ENCODE results near the gene GOLT1A. TPM values are rescaled to one million over a fixed set of nuclear protein-coding genes. Genes with fewer than 3 reads are reported as not detected.
A peak's percentile ranks its signal among the peaks of the same experiment; 100 is the strongest.

Gene GOLT1A, protein sequence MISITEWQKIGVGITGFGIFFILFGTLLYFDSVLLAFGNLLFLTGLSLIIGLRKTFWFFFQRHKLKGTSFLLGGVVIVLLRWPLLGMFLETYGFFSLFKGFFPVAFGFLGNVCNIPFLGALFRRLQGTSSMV
- 10 to 100 TPM in 1 of 12 donors, under 1 TPM in 3, not detected in 8; 0.36 to 14.0 (median 0.44) TPM for polyA plus RNA-seq (ENCODE audit: insufficient read length in 12 of 12)
- long read RNA-seq, donor 1, transcript GOLT1A-201 (5 exons, 883 nt): major isoform, 29 of 37 reads
- long read RNA-seq, donor 1, partial matches to known transcripts: 7 of 37 reads
- long read RNA-seq, donor 1, other reads (novel, unspliced or antisense): 0 of 37 reads
- long read RNA-seq, donor 2: 0 reads
- long read RNA-seq, donor 3: 0 reads
- long read RNA-seq, donor 4: 0 reads
- long read RNA-seq, donor 5: 0 reads
- long read RNA-seq, donor 6: 0 reads
- long read RNA-seq, donor 7: 0 reads
- long read RNA-seq, donor 8: 0 reads
- long read RNA-seq, donor 9: 0 reads
- long read RNA-seq, donor 10: 0 reads
- long read RNA-seq, donor 11, partial matches to known transcripts: 0 of 1 reads
- long read RNA-seq, donor 11, other reads (novel, unspliced or antisense): 0 of 1 reads

DNA sequence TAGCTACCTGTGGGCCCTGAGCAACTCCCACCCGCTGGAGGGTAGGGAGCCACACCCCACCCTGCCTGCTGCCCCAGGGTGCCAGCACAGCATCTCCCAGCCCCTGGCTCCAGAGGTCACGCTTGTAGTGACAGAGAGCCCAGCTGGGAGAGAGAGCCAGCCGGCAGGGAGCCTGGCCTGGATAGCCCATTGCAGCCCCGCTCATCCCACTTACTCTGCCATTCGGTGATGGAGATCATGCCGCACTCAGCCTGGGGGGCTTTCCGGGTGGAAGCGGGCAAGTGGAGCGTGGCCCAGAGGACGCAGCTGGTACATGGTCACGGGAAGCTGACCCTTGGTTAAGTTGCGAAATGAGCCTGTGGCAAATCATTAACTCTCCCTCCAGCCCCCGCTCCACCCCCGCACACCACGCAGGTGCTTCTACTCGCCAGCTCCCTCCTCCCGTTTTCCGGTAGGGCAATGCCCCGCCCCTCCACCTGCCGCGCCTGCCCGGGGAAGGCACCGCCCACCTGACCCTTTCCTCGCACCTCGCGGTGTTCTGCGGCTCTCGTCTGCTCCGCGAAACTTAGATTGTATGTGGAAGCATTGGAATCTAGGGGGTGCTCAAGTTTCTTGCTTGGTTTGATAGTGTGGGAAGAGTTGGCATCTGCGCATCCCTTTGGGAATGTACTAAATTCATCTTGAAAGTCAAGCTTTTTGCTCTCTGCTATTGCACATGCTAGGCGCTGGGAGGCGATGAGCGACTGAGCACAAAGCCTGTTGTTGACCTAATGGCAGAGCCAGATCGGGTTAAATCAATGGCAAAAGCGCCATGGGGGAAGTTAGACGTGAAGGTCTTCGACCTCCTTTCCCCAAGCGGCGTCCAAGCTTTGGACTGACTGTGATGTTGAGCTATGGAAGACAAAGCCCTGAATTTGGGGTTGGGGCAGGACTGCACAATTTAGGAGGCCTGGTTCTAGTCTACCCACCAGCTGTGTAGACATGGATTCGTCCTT lies at the start of gene GOLT1A:
TSS of gene GOLT1A (minus strand) at position 321 of the 995 bp plus-strand sequence. CDS start at position 239, 82 bp downstream.
- peak; percentile 58 for DNase-seq

DNA sequence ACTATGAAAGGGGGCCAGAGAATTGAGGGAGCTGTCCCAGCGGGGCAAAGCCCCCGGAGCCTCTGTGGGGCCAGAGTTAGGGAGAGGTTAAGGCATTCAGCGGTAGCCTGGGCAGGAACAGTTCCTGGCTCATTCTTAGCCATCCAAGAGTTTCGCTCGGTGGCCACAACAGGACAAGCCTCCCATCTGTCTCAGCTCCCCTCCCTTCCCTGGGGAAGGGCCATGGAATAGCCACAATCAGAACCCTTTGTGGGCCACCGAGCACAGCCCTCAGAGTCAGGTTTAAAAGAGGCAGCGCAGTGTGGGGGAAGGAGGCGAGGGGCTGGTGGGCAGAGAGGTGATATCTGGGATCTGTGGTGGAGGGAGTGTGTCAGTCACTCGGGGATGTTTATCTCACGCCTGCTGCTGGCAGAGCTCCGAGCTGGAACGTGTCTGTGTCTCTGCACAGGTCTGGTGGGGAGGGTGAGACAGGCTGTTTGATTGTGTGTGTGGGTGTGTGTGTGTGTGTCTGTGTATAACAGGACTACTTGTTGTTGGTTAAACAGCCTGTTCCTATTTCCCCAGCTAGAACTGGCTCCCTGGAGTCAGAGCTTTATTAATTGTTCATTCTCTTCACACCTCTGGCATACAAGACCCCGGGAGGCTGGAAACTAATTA lies 49.6 kb upstream of the GOLT1A start:
- DNase-seq: no peak

DNA sequence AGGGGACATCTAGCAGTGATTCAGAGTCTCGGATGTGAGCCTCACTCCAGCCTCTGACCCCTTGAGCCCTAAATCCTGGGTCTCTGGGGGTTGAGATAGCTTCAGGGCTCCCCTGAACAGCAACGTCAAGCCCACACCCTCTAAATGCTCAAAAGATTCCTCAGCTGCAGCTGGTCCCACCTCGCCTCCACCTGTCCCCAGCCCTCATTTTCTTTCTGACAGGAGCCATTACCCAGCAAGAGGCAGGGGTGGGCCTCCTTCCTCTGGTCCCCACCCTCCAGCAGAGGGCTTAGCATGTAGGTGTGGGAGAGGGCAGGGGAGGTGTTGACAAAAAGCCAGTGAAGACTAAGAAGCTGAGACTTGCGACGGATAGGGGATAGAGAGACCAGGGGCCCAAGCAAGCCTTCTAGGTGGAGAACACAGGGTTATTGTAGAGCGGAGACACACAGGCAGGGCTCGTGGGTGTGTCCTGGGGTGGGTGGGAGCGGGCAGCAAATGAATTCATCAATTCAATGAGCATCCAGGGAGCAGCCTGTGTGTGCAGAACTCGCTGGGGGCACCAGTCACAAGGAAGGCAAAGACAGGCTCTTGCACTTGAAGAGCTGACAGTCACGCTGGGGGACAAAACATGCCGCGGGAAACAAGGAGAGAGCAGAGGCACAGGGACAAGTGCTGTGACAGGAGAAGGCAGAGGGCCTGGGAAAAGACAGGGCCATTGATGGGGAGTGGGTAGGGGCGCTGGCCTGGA lies 48.9 kb upstream of the GOLT1A start:
- no peak for DNase-seq

DNA sequence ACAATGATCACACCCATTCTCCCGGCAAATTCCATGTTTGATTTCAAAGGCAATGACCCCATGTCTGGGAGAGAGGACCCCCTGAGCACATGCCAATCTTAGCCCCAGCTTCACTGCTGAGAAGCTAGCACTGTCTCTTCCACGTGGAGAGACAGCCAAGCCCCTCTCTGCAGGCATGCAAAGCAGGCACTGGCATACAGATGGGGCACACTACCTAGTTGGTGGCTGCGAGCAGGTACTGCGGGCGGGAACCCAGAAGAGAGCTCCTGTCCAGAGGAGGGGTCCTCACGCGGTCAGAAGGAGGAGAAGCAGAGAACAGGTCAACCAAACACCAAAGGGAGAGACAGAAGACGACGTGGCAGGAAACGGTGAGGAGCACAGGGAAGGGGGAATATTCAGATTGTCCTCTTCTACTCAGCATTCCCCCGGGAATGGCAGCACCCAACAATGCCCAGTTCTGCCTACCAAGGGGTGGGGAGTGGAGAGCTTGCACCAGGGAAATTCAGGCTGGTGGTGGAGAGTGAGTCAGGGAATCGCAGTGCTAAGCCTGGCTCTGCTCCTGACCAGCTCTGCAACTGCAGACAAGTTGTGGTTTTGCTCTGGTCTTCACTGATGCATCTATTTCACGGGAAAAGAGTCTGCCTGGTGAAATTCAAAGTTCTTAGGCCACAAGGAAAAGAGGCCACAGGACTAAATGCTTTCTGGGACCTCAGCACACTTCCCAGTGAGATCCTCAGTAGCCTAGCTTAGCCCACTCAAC lies 48.1 kb upstream of the GOLT1A start:
- no peak for DNase-seq

DNA sequence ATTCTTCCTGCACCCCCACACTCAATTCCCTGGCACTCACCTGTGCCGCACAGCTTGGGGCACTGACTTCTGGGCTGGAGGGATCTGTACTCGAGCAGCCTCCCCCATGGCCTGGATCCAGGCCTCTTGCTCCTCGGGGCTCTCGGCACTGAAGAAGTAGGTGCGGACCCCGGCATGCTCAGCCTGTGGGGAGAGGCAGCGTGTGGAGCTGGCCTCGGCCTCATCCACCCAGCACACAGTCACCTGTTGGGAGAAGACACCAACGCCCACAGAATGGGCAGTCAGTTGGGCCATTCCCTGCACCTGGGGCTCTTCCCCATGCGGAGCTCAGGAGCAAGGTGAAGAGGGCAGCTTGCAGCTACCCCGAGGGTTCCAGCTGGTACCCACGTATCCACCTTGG lies 47.5 kb upstream of the GOLT1A start:
- no peak for DNase-seq

DNA sequence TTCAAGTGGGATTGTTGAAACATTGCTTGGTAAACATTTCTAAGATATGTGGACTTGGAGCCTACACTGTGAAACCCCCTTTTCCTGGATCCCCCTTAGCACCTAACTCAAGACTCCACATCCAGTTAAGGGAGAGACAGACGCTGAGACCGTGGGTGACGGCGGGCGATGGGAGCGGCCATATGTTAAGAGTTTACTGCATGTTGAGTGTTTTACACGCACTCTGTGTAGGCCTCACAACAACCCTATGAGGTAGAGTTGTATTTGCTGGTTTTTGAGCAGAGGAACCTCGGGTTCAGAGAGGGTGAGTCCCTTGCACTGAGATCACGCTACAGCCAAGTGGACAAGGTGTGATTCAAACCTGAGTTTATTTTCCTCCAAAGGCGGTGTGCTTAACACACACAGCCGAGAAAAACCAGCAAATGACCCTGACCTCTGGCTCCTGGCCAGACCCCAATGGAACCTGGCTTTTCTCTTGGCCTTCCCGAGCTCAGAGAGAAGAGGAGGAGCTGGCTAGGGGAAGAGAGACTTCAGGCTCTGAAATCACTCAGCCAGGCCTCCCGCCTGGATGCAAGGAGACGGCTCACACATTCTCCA lies 46.9 kb upstream of the GOLT1A start:
- no peak for DNase-seq

DNA sequence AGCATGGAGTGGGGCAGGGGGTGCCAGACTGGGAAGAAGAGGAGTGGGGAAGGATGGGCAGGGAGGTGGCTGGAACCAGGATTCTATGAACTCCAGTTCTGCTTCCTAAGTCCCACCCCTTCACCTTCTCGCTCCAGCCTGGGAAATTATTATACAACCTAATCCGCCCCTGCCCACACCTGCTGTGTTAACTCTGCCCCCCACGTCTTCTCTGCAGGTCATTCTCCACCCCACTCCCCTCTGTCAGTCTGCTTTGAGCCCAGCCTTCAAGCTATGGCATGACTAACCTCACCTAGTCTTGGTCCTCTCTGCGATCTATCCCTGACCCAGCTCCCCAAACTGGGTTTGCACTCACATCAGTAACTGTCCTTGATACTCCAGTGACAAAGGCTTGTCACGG lies 46.0 kb upstream of the GOLT1A start:
- DNase-seq: no peak

DNA sequence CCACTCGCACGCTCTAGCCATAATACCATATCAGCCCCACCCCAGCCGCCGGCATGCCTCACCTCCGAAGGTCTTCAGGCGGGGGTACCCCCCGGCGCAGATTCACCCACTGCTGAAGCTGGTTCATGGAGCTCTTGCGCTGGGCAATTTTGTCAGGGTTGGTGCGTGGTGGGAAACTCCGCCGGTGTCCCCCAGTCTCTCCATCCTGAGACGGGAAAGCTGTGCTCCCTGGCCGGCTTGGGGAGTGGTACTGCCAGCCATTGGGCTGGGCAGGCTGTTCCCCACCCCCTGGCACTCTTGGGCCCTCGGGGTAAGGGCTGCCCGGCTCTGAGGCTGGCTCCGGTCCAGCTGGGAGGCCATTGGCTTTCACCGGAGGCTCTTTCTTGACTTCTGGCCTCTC lies 45.4 kb upstream of the GOLT1A start:
- no peak for DNase-seq

DNA sequence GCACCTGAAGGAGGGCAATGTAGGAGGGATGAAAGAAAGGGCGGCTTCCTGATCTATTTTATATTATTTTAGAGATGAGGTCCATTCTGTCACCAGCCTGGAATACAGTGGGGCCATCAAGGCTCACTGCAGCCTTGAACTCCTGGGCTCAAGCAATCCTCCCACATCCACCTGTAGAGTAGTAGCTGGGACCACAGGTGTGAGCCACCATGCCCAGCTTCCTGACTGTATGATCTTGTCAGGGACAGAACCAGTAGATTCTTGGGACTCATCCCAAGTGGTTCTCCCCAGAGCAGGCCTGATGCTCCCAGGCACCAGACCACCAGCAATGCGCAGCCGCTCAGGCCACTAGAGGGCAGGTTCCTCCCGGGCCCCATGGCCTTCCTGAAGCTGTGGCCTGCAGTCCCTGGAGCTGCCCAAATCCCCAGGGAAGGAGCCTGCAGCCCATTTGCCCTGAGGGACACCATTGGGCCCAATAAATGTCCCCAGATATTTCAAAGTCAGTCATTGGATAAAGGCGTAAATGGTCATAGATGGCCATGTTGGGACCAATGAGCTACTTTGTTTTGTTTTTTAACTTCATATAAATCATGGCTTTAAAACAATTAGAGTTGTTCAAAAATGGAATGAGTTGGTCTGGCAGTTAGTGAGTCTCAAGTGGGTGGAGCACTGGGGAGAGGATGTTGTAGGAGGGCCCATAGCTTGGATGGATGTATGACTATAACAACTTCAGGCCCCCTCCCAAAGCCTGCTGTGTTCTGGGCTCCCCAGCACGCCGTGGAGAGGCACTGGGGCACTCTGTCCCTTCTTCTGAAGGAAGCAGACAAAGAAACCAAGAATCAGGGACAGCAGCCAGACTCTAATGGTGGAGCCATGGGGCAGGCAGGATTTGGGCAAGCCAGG lies 44.7 kb upstream of the GOLT1A start:
- DNase-seq: no peak

DNA sequence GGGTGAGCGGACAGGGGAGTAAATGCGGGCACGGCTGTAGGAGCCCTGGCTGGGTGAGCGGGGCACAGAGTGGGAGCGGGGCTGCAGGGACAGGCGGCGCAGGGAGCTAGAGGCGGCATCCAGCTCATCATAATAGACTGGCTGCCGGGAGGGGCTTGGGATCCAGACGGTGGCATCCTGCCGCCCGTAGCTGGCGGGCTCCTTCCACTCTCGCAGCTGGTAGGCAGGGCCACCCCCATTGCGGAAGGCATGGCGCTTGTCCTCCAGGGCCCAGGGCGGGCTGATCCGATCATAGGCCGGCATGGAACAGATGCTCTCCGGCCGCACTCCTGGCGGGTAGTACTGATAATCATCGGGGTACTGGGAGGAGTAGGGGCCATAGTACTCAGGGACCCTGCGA lies 43.7 kb upstream of the GOLT1A start:
- DNase-seq: no peak

DNA sequence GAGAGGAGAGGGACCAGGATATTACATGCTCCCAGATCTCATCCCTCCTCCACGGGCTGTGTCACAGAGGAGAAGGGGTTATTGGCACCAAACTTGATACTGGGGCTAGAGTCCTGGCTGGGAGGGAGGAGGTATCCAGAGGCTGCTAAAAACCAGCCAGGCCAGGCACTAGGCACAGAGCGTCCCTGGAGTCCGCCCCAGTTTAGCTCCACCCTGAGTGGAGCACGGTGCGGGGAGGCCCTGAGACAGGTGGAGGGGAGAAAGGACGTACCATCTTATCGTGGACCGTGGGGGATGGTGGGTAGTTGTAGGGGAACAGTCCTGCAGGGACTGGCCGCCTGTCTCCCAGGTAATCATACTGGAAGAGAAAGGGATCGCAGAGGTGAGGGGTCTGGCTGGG lies 42.7 kb upstream of the GOLT1A start:
- no peak for DNase-seq

DNA sequence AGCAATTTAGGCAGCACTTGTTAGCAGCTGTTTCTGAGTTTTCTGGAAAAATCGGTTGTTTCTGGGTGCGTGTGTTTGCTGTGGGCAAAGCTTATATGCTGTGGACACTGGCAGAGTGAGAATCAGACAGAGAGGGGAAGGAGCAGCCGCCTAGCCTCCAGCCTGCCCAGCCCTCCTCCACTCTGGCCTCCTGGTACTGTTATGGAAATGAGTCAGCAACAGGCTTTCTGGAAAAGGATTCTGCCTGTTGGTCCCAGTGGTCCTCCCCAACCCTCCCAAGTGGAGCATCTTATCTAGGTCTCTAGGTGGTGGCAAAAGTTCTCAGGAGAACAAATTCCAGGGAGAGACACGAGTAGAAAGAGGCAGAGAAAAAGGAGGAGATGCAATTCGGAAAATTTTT lies 42.2 kb upstream of the GOLT1A start:
- no peak for DNase-seq

DNA sequence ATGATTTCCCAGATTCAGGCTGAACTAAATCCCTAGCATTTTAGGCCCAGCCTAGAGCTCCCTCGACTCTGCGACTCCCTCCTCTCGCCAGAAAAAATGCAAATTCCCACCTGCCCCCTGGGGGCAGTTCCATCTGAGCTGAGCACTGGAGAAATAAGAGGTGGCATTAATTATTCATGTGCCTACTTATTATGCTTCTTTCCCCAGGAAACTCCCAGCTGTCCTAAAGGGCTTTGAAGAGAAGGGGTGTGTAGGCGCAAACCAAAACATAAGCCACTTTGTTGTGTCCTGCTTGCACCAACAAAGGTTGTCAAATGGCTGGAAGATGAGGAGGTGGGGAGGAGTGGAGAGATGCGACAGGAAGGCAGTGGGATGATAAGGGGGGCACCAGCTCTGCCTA lies 41.4 kb upstream of the GOLT1A start:
- no peak for DNase-seq

DNA sequence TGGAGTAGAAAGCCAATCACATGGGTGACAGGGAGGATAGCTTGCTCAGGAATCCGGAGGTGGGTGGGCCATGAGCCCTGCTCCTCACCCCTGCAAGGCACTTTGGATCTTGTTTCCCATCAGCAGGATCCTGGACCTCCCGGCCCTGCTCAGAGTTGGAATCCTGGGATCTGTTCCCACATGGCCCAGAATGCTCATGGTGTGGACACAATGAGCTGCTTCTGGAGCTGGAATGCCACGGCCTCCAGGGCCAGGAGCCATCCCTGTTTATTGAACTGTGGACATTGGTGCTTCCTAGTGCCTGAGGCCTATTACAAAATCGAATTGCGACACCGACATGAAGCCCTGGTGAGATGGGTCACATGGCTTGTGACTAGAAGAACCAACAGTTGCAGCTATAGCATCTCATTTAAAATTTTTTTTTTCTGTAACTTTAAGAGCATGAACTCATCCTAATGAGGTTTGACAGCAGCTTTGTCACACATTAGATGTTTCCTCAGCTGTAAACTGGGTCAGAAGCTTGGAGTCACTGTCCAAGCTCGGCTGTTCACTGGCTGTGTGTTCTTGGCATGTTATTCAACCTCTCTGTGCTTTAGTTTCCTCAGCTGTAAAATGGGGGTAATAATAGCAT lies 40.4 kb upstream of the GOLT1A start:
- no peak for DNase-seq

DNA sequence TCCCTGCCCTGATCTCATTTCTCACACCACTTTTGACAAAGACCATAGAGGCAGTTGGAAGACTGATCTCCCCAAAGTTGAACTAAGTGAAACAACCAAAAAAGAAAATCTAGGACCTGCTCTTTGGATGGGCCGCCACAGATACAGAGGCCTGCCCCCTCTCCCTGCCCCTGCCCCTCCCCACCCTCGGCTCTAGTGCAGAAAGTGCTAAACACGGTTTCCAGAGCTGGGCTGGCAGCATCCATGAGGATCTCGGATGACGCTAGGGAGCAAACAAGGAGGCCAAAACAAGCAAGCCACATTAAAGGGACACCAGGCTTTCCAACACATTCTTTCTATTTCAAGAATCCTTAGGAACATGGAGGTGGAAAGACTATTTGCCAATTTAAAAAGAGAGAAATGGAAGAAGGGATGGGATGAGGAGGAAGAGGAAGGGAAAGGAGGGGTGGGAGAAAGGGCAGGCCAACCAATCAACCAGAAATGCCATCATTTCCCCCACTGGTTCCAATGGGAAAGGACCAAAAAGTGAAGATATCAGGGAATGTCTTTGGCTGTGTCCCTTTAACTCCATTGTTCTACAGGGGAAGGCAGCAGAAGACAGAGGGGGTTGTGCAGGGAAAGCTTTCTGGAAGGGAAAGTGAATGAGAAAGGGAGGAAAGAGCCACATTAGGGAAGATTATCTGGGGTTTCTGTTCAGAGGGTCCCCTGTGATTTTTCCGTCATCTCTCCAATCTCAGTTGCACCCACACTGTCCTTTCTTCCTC lies 38.3 kb upstream of the GOLT1A start:
- no peak for DNase-seq

DNA sequence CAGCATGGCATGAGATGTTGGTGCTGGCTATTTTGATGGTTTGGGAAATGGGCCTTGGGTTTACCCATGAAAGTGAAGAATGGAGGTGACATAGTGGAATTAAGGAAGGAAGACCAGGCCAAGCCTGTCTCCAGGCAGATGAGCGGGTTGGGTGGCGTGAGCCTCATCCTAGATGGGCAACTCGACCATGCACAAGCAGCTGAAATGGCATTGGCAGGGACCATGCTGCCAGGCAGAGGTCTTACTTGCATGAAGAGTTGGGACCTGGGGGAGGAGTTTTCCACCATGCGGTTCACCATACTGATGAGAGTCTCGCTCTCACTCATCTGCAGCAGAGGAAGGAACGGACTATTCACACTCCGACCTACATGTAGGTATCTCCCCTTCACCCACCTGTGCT lies 37.5 kb upstream of the GOLT1A start:
- no peak for DNase-seq

DNA sequence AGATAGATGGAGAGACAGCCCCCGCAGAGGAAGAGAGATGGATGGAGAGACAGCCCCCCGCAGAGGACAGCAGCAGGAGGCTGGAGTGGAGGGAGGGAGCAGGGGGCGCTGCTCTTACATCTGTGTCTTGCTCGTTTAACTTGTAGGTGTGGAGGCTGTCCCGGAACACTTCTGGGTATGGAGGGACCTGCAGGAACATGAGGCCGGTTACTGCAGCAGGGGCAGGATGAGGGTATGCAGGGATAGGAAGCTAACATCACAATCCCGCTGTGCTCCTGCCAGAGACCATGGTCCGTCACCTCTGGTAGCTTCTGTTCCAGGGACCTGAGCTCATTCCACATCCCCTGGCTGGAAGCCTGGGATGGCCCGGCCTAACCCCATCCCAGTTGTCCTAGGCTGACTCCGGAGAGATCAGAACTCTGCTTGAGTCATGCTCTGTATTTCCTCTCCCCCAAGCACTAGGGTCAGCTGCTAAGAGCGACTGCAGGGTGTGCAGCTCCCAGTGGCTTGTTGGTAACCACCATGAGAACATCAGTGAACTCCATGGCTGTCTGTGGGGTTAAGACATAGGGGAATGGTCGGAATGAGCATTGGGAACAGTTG lies 36.7 kb upstream of the GOLT1A start:
- no peak for DNase-seq
